H9 (cell line): ENCODE results near the gene PRKAR2B. TPM values are rescaled to one million over a fixed set of nuclear protein-coding genes. Genes with fewer than 3 reads are reported as not detected.

Source experiments
- DNase-seq: peaks from one replicate; pipeline ENCODE4 v3.0.0-alpha.2; 2017
- H2AFZ ChIP-seq: one replicate; pipeline ENCODE4 v1.6.1; 2013; ENCODE audit warnings: mild to moderate bottlenecking, low read length, control low read depth, moderate library complexity
- H2AK5ac ChIP-seq: 2 replicates; pipeline ENCODE4 v1.6.1; 2013; ENCODE audit warnings: low read length, control low read depth, mixed read lengths; ENCODE audit not compliant: insufficient read length
- H2BK120ac ChIP-seq: one replicate; pipeline ENCODE4 v1.6.1; 2013; ENCODE audit warnings: low read depth, mild to moderate bottlenecking, low read length, control low read depth, inconsistent platforms; ENCODE audit not compliant: poor library complexity, severe bottlenecking
- H2BK12ac ChIP-seq: 2 replicates; pipeline ENCODE4 v1.6.1; 2013; ENCODE audit warnings: low read length, control low read depth, mixed read lengths, low read depth; ENCODE audit not compliant: insufficient read length
- H2BK15ac ChIP-seq: 2 replicates; pipeline ENCODE4 v1.6.1; 2013; ENCODE audit warnings: low read depth, low read length, control low read depth
- H2BK20ac ChIP-seq: one replicate; pipeline ENCODE4 v1.6.1; 2013; ENCODE audit warnings: low read depth, mild to moderate bottlenecking, low read length, control low read depth, inconsistent platforms; ENCODE audit not compliant: poor library complexity, severe bottlenecking
- H2BK5ac ChIP-seq: 2 replicates; pipeline ENCODE4 v1.6.1; 2013; ENCODE audit warnings: low read length, control low read depth, mixed read lengths; ENCODE audit not compliant: insufficient read length
- H3K14ac ChIP-seq: 2 replicates; pipeline ENCODE4 v1.6.1; 2013; ENCODE audit warnings: low read length, control low read depth; ENCODE audit not compliant: insufficient read depth
- H3K18ac ChIP-seq: 2 replicates; pipeline ENCODE4 v1.6.1; 2013; ENCODE audit warnings: low read depth, mild to moderate bottlenecking, mixed read lengths, low read length, control low read depth; ENCODE audit not compliant: insufficient read length
- H3K23ac ChIP-seq: 2 replicates; pipeline ENCODE4 v1.6.1; 2013; ENCODE audit warnings: low read length, control low read depth, mixed read lengths, low read depth; ENCODE audit not compliant: insufficient read length
- H3K23me2 ChIP-seq: 2 replicates; pipeline ENCODE4 v1.6.1; 2013; ENCODE audit warnings: low read depth, mild to moderate bottlenecking, mixed read lengths, low read length, control low read depth; ENCODE audit not compliant: insufficient read length, poor library complexity, severe bottlenecking
- H3K27ac ChIP-seq: 2 replicates; pipeline ENCODE4 v1.5.1; 2013; ENCODE audit warnings: low read length, control low read depth, mixed read lengths, low read depth; ENCODE audit not compliant: insufficient read length
- H3K27me3 ChIP-seq: 2 replicates; pipeline ENCODE4 v1.6.1; 2013; ENCODE audit warnings: low read length, control low read depth, inconsistent platforms; ENCODE audit not compliant: insufficient read depth
- H3K4ac ChIP-seq: 2 replicates; pipeline ENCODE4 v1.6.1; 2013; ENCODE audit warnings: low read depth, mild to moderate bottlenecking, control low read depth, inconsistent platforms, low read length, moderate library complexity
- H3K4me1 ChIP-seq: 2 replicates; pipeline ENCODE4 v1.6.1; 2013; ENCODE audit warnings: low read length, control low read depth, inconsistent platforms; ENCODE audit not compliant: insufficient read depth
- H3K4me2 ChIP-seq: 2 replicates; pipeline ENCODE4 v1.6.1; 2013; ENCODE audit warnings: low read length, control low read depth, mixed read lengths; ENCODE audit not compliant: insufficient read length, insufficient read depth
- H3K56ac ChIP-seq: 2 replicates; pipeline ENCODE4 v1.6.1; 2013; ENCODE audit warnings: low read depth, mild to moderate bottlenecking, mixed read lengths, low read length, control low read depth; ENCODE audit not compliant: insufficient read length
- H3K79me1 ChIP-seq: 2 replicates; pipeline ENCODE4 v1.6.1; 2013; ENCODE audit warnings: low read depth, mild to moderate bottlenecking, moderate library complexity, low read length, control low read depth, inconsistent platforms; ENCODE audit not compliant: insufficient read depth, poor library complexity, severe bottlenecking
- H3K79me2 ChIP-seq: 2 replicates; pipeline ENCODE4 v1.6.1; 2013; ENCODE audit warnings: low read length, control low read depth, inconsistent platforms; ENCODE audit not compliant: insufficient read depth
- H3K9ac ChIP-seq: 2 replicates; pipeline ENCODE4 v1.6.1; 2013; ENCODE audit warnings: low read length, control low read depth, mixed read lengths; ENCODE audit not compliant: insufficient read length; ENCODE audit errors: extremely low read depth
- H3K9me3 ChIP-seq: one replicate; pipeline ENCODE4 v1.6.1; 2013; ENCODE audit warnings: low read depth, low read length, inconsistent platforms; ENCODE audit not compliant: control insufficient read depth
- H3T11ph ChIP-seq: one replicate; pipeline ENCODE4 v1.6.1; 2013; ENCODE audit warnings: mild to moderate bottlenecking, low read length, control low read depth, inconsistent platforms
- H4K20me1 ChIP-seq: one replicate; pipeline ENCODE4 v1.6.1; 2013; ENCODE audit not compliant: control insufficient read depth, insufficient read length, insufficient read depth
- H4K5ac ChIP-seq: 2 replicates; pipeline ENCODE4 v1.6.1; 2013; ENCODE audit warnings: low read depth, mild to moderate bottlenecking, mixed read lengths, low read length, control low read depth; ENCODE audit not compliant: insufficient read length
- H4K8ac ChIP-seq: replicated peaks from 2 replicates; pipeline ENCODE4 v1.6.1; 2013; ENCODE audit warnings: low read length, control low read depth, mixed read lengths, low read depth; ENCODE audit not compliant: insufficient read length
- H4K91ac ChIP-seq: 2 replicates; pipeline ENCODE4 v1.6.1; 2013; ENCODE audit warnings: low read depth, mild to moderate bottlenecking, moderate library complexity, mixed read lengths, low read length, control low read depth; ENCODE audit not compliant: insufficient read length
- H3K27ac Mint-ChIP-seq, 3 experiments: 2 replicates in 2 of 3; 3 replicates in 1 of 3; pipeline ENCODE4 v1.8.0; 2020 to 2021; ENCODE audit warnings: mixed read lengths in 3 of 3, mild to moderate bottlenecking in 1 of 3, moderate library complexity in 1 of 3
- H3K27me3 Mint-ChIP-seq: 2 replicates; pipeline ENCODE4 v1.8.0; 2021; ENCODE audit warnings: low read depth, mild to moderate bottlenecking, moderate library complexity, mixed read lengths
- H3K36me3 Mint-ChIP-seq, 3 experiments: 2 replicates in 2 of 3; 3 replicates in 1 of 3; pipeline ENCODE4 v1.8.0; 2020 to 2021; ENCODE audit warnings: low read depth in 3 of 3, mixed read lengths in 3 of 3; ENCODE audit not compliant: insufficient read depth in 1 of 3
- H3K4me1 Mint-ChIP-seq, 2 experiments: 2 replicates each; pipeline ENCODE4 v1.8.0; 2020; ENCODE audit warnings: mixed read lengths in 2 of 2
- H3K4me3 Mint-ChIP-seq, 2 experiments: 2 replicates in 1 of 2; 3 replicates in 1 of 2; pipeline ENCODE4 v1.8.0; 2020 to 2021; ENCODE audit warnings: mild to moderate bottlenecking in 2 of 2, mixed read lengths in 2 of 2, moderate library complexity in 1 of 2
- H3K9me3 Mint-ChIP-seq, 2 experiments: 2 replicates in 1 of 2; 3 replicates in 1 of 2; pipeline ENCODE4 v1.8.0; 2020; ENCODE audit warnings: mild to moderate bottlenecking in 2 of 2, mixed read lengths in 2 of 2, moderate library complexity in 1 of 2
- CTCF ChIP-seq: fragments of 200-600 bp; sonication (generic); conservative IDR thresholded peaks from 3 replicates; pipeline ENCODE4 v1.8.0; 2021; ENCODE audit warnings: antibody characterized with exemption, mild to moderate bottlenecking
- WGBS: extraction: QIAGEN DNeasy Blood & Tissue Kit; methylation state at CpG from one replicate; pipeline ENCODE4 v1.1.7; 2013; ENCODE audit warnings: missing lambda C conversion rate, low lambda C conversion rate, mixed read lengths; ENCODE audit not compliant: insufficient read length; ENCODE audit errors: extremely low coverage; 5-methylcytosine and 5-hydroxymethylcytosine counted together
- total RNA-seq: library from RNA; stranded (reverse); gene quantifications from 2 replicates; pipeline ENCODE4 v1.2.1, GENCODE V29; 2021

PRKAR2B gene
- total RNA-seq, 1 experiment from 2014 or later, result 16.6 TPM

GRCh38 chr7:107029764-107030286 is 14.7 kb upstream of the PRKAR2B start:
- Histone ChIP-seq H3K23me2 (no peaks in the 10 kb centered on the region), H3K56ac (no peak overlapping the region), H3K4ac (no peak overlapping the region), H3K4me1 (no peaks in the 10 kb centered on the region), H4K5ac (no peak overlapping the region), H4K91ac (no peak overlapping the region), H3K79me1 (no peaks in the 10 kb centered on the region), H2BK120ac (no peak overlapping the region), H2AK5ac (no peak overlapping the region), H2BK15ac (no peak overlapping the region), H3K27me3 (no peaks in the 10 kb centered on the region), H3K4me2 (no peak overlapping the region), H3K27ac (no peak overlapping the region), H3K9me3 (no peaks in the 10 kb centered on the region), H2AFZ (no peak overlapping the region), H3K79me2 (no peaks in the 10 kb centered on the region), H3K23ac (no peak overlapping the region), H3T11ph (no peak overlapping the region), H2BK5ac (no peak overlapping the region), H2BK12ac (no peak overlapping the region), H4K8ac (no peak overlapping the region), H3K9ac (no peak overlapping the region), H4K20me1 (no peaks in the 10 kb centered on the region), H2BK20ac (no peak overlapping the region), H3K18ac (no peak overlapping the region), H3K14ac (no peak overlapping the region)
- Mint-ChIP-seq H3K36me3 (no peaks in the 10 kb centered on the region), H3K27ac (no peak overlapping the region), H3K27me3 (no peaks in the 10 kb centered on the region), H3K4me1 (no peaks in the 10 kb centered on the region), H3K4me3 (no peak overlapping the region), H3K9me3 (no peaks in the 10 kb centered on the region)
- DNase-seq, result no peak
- no CpG with 5 or more reads among the region's 4 CpGs for WGBS
- no peak for TF ChIP-seq CTCF
